H54 (cell line): ENCODE measurements around the gene MAD1L1.

Experiments
- DNase-seq: peaks from one replicate; pipeline ENCODE4 v3.0.0; 2011; ENCODE audit warnings: low spot score, mixed read lengths; ENCODE audit not compliant: insufficient read length
- FAIRE-seq: peaks from 3 replicates; lab custom pipeline; 2011; peaks lifted over from hg19 to GRCh38; lab: Jason Lieb, UNC
- POLR2A ChIP-seq: IDR thresholded peaks from 2 replicates; pipeline ENCODE4 v1.6.1; 2011; ENCODE audit warnings: low read depth, mild to moderate bottlenecking, low read length

MAD1L1 gene

GRCh38 chr7:2143450-2143849, 89.3 kb downstream of the MAD1L1 start:
- no peak for TF ChIP-seq POLR2A
- no peak for FAIRE-seq
- no peak for DNase-seq

GRCh38 chr7:2142386-2142785, 90.4 kb downstream of the MAD1L1 start:
- FAIRE-seq (no peak), DNase-seq (no peak)
- no peak for TF ChIP-seq POLR2A

- DNase-seq (no peak), FAIRE-seq (no peak)
- no peak for TF ChIP-seq POLR2A
Observed at GRCh38 chr7:2141651-2142050, 91.1 kb downstream of the MAD1L1 start.

- no peak for FAIRE-seq
- no peak for DNase-seq
- TF ChIP-seq POLR2A, result no peak
Observed at GRCh38 chr7:2141021-2141410, 91.7 kb downstream of the MAD1L1 start.

GRCh38 chr7:2140216-2141020, 92.3 kb downstream of the MAD1L1 start:
- no peak for TF ChIP-seq POLR2A
- DNase-seq (no peak), FAIRE-seq (no peak)

- TF ChIP-seq POLR2A, result no peak
- FAIRE-seq, result no peak
Observed at GRCh38 chr7:2139004-2139699, 93.6 kb downstream of the MAD1L1 start.

GRCh38 chr7:2138146-2138765, 94.5 kb downstream of the MAD1L1 start:
- TF ChIP-seq POLR2A, result no peak
- FAIRE-seq (no peak), DNase-seq (no peak)

More at GRCh38 chr7:2139004-2139699, 93.6 kb downstream of the MAD1L1 start:
- no peak for DNase-seq

- TF ChIP-seq POLR2A, result no peak
- FAIRE-seq, result no peak
- no peak for DNase-seq
Observed at GRCh38 chr7:2134740-2135139, 98.0 kb downstream of the MAD1L1 start.

GRCh38 chr7:2132243-2132642, 100.5 kb downstream of the MAD1L1 start:
- DNase-seq (no peak), FAIRE-seq (no peak)
- TF ChIP-seq POLR2A, result no peak

- TF ChIP-seq POLR2A, result no peak
- FAIRE-seq (no peak), DNase-seq (no peak)
Observed at GRCh38 chr7:2131800-2132199, 100.9 kb downstream of the MAD1L1 start.

GRCh38 chr7:2131341-2131740, 101.4 kb downstream of the MAD1L1 start:
- DNase-seq (no peak), FAIRE-seq (no peak)
- no peak for TF ChIP-seq POLR2A

GRCh38 chr7:2130096-2130375, 102.7 kb downstream of the MAD1L1 start:
- FAIRE-seq, result no peak
- TF ChIP-seq POLR2A, result no peak
- no peak for DNase-seq

- no peak for TF ChIP-seq POLR2A
- FAIRE-seq (no peak), DNase-seq (no peak)
Observed at GRCh38 chr7:2129323-2130095, 103.2 kb downstream of the MAD1L1 start.
